KOPT-K1 (cell line): Measurements from ENCODE around the gene CDC42BPG.
"Not testable (repeated sequence)": the region's sequence is repeated elsewhere in the genome, so short reads cannot be mapped to it uniquely, and the experiment has no call there.

Experiments used
- H3K27ac ChIP-seq: fragments of 200-600 bp; sonication (generic); 2 replicates; pipeline ENCODE4 v1.5.1; 2016; ENCODE audit warnings: antibody characterized with exemption, mild to moderate bottlenecking, low read depth, low read length; ENCODE audit not compliant: poor library complexity, severe bottlenecking
- H3K36me3 ChIP-seq: fragments of 200-600 bp; sonication (generic); 2 replicates; pipeline ENCODE4 v1.5.1; 2017; ENCODE audit warnings: antibody characterized with exemption, mild to moderate bottlenecking, low read length, moderate library complexity; ENCODE audit not compliant: insufficient read depth
- H3K9me3 ChIP-seq: fragments of 200-600 bp; sonication (generic); 2 replicates; pipeline ENCODE4 v1.5.1; 2017; ENCODE audit warnings: antibody characterized with exemption, low read length, mild to moderate bottlenecking; ENCODE audit not compliant: insufficient read depth, poor library complexity, severe bottlenecking

CDC42BPG gene

GRCh38 chr11:64826578-64827450 is 17.6 kb downstream of the CDC42BPG start:
- no peaks in the 10 kb centered on the region for H3K36me3 ChIP-seq
- H3K9me3 ChIP-seq: no peaks in the 10 kb centered on the region
- H3K27ac ChIP-seq: no peak overlapping the region

- Histone ChIP-seq H3K27ac (no peak overlapping the region), H3K36me3 (no peaks in the 10 kb centered on the region), H3K9me3 (no peaks in the 10 kb centered on the region)
Measured at GRCh38 chr11:64826062-64826461, 18.4 kb downstream of the CDC42BPG start.

- no peaks in the 10 kb centered on the region for H3K9me3 ChIP-seq
- no peak overlapping the region for H3K27ac ChIP-seq
Measured at GRCh38 chr11:64823568-64824119, 20.8 kb downstream of the CDC42BPG start.

GRCh38 chr11:64817476-64817875 is 27.0 kb downstream of the CDC42BPG start:
- Histone ChIP-seq H3K36me3 (no peaks in the 10 kb centered on the region), H3K9me3 (no peaks in the 10 kb centered on the region), H3K27ac (no peak overlapping the region)

More at GRCh38 chr11:64823568-64824119, 20.8 kb downstream of the CDC42BPG start:
- H3K36me3 ChIP-seq: no peaks in the 10 kb centered on the region

- H3K36me3 ChIP-seq, H3K9me3 ChIP-seq, H3K27ac ChIP-seq: not testable (repeated sequence)
Measured at GRCh38 chr11:64815433-64815832, 29.0 kb downstream of the CDC42BPG start.

- Histone ChIP-seq H3K9me3 (no peaks in the 10 kb centered on the region), H3K36me3 (no peaks in the 10 kb centered on the region), H3K27ac (no peak overlapping the region)
Measured at GRCh38 chr11:64814712-64815187, 29.7 kb downstream of the CDC42BPG start.

- Histone ChIP-seq H3K36me3 (no peaks in the 10 kb centered on the region), H3K27ac (no peak overlapping the region), H3K9me3 (no peaks in the 10 kb centered on the region)
Measured at GRCh38 chr11:64813826-64814225, 30.6 kb downstream of the CDC42BPG start.

GRCh38 chr11:64810891-64811272 is 33.6 kb downstream of the CDC42BPG start:
- H3K36me3 ChIP-seq: peaks cover 23% of the 10 kb centered on the region; the same call in 1 of the 2 replicates
- H3K9me3 ChIP-seq: no peaks in the 10 kb centered on the region
- peak overlapping the region; percentile 73 for H3K27ac ChIP-seq

- Histone ChIP-seq H3K36me3 (peaks cover 28% of the 10 kb centered on the region; the same call in 1 of the 2 replicates), H3K27ac (peak within 1 kb of the TSS; percentile 73)
Measured at GRCh38 chr11:64810271-64810890, 34.1 kb downstream of the CDC42BPG start, which contains the start of gene MEN1. Gene MEN1 (minus strand): TSS chr11:64810551. CDS start chr11:64810109, 442 bp downstream.

GRCh38 chr11:64809781-64810241 is 34.6 kb downstream of the CDC42BPG start:
- Histone ChIP-seq H3K9me3 (no peaks in the 10 kb centered on the region), H3K27ac (peak overlapping the region; percentile 73), H3K36me3 (peaks cover 34% of the 10 kb centered on the region; the same call in 1 of the 2 replicates)

More at GRCh38 chr11:64810271-64810890, 34.1 kb downstream of the CDC42BPG start, which contains the start of gene MEN1:
- no peaks in the 10 kb centered on the region for H3K9me3 ChIP-seq

- H3K36me3 ChIP-seq: peaks cover 44% of the 10 kb centered on the region; the same call in 1 of the 2 replicates
- no peak overlapping the region for H3K27ac ChIP-seq
- no peaks in the 10 kb centered on the region for H3K9me3 ChIP-seq
Measured at GRCh38 chr11:64805481-64805880, 39.0 kb downstream of the CDC42BPG start.

- no peak overlapping the region for H3K27ac ChIP-seq
- H3K36me3 ChIP-seq: peaks cover 48% of the 10 kb centered on the region; the same call in 1 of the 2 replicates
- no peaks in the 10 kb centered on the region for H3K9me3 ChIP-seq
Measured at GRCh38 chr11:64804346-64805210, 39.9 kb downstream of the CDC42BPG start.

- H3K36me3 ChIP-seq: peaks cover 55% of the 10 kb centered on the region; the same call in 1 of the 2 replicates
- peak overlapping the region; percentile 52 for H3K27ac ChIP-seq
- no peaks in the 10 kb centered on the region for H3K9me3 ChIP-seq
Measured at GRCh38 chr11:64803846-64804345, 40.6 kb downstream of the CDC42BPG start.
